Stimulated activated CD8-positive, alpha-beta memory T cell treated with anti-CD3 and anti-CD28 coated beads, Interleukin-12 subunit alpha, Interleukin-12 subunit beta, amount 100 ng/mL, for 24 hours (primary cell): ENCODE results near the gene C3orf20.

Experiments used
- DNase-seq: peaks from one replicate; pipeline ENCODE4 v3.0.0-alpha.2; 2020; ENCODE audit errors: extremely low read depth

Gene C3orf20

DNA sequence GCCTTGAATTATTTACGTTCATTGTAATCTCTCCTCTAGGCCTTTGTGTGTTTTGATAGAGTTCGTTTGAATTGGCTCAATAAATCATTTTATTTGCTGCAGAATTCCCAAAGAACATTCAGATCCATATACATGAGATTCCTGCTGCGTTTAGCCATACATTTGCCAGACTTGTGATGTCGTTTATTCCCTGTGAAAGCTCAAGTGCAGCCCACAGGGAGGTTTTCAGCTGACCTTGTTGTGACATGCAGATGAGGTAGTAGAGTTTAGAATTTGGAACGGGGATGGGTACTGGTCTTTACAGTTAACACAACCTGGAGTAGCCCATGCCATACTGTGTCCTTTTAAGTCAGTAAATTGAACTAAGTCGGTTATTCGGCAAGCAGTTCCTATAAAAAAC is at the start of gene C3orf20:
Gene C3orf20, plus strand, starts transcription at position 301 of the 400 bp plus-strand sequence. CDS start 7,573 bp downstream, outside the sequence.
- no peak for DNase-seq

DNA sequence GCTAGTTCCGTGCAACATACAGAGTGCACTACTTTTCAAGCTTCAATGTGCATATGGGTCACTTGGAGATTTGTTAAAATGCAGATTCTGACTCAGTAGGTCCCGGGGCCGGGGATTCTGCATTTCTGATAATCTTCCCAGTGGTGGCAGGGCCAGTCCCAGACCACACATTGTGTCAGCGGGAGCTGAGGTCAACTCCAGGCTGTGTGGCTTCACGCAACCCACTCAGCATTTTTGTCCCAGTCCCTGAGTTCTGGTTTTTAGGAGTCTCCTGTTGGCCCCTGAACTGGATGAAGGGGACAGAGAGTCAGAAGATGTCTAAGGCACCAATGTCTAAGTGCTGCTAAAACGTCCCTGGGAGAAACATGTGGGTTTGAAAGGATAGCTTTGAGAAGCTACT is 49.5 kb upstream of the C3orf20 start:
- DNase-seq, result no peak

- DNase-seq, result no peak
Measured at GRCh38 chr3:14627815-14628214, 47.1 kb upstream of the C3orf20 start.

- DNase-seq, result no peak
Measured at GRCh38 chr3:14628406-14628805, 46.5 kb upstream of the C3orf20 start.

DNA sequence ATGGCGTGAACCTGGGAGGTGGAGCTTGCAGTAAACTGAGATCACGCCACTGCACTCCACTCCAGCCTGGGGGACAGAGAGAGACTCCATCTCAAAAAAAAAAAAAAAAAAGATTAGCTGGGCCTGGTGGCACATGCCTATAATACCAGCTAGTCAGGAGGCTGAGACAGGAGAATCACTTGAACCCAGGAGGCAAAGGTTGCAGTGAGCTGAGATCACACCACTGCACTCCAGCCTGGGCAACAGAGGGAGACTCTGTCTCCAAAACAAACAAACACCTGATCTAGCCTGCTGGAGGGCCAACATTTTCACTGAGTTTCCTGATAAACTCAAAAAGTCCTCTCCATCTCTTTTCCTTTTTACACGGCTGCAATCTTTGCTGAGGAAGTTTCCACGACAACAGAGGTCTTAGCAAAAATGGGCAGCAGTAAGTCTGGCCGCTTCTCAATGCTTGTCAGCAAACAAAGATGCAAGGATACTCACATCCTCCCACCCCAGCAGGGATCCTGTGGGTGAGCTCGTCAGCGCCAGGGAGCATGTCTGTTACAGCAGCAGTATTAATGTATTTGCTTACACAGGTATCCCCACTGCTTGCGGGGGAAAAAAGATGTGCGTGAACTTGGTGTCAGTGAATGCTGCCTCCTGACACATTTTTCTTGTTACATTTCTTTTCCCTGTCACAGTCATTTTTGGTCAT is 44.4 kb upstream of the C3orf20 start:
- DNase-seq, result no peak

DNA sequence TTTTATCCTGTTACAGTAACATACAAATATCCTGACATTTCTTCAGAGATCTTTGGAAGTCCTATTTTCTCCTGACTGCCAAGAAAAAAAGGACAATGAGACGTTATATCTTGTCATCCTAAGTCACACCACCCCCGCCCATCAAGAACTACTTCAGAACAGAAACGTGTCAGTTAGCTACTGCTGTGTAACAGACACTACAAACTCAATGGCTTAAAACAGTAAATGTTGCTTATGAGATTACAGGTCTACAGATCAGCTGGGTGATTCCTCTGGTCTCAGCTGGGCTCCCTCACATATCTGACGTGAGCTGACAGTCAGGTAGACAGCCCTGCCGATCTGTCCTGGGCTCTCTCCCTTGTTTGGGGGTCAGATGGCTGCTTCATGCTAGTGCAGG is 43.8 kb upstream of the C3orf20 start:
- DNase-seq, result no peak

DNA sequence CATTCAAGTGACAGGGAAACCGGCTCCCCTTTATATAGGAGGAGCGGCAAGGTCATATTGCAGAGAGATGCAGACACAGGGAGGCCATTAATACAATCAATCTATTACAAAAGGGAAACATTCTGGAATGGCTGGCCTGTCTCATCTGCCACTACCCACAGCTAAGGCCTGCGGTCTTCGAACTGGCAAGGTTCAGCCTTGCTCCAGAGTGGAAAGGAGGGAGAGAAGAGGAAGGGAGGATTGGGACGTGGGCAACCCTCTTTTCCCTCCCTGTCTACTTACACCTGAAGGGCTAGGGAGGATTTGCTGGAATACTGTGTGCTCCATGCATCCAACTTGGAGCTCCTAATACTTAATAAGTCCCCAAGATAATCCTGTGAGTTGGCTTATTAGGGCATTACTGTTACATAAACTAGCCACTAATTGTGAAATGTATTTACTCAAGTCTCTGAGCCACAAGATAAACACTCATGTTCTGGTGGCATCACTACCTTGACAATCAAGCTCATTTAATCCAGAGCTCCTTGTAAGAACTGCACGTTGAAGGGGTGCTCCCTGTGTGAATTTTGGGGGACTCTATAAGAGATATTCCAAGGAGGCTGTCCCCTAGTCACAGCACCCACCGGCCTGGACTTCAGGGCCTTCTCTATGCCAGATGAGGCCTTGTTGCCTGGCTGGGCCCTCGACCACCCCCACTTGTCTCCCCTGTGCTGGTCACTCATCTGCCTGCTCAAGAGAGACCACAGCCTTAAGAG is 43.1 kb upstream of the C3orf20 start:
- no peak for DNase-seq

GRCh38 chr3:14632442-14632930 is 42.5 kb upstream of the C3orf20 start:
- no peak for DNase-seq

- DNase-seq, result no peak
Measured at GRCh38 chr3:14633417-14633816, 41.5 kb upstream of the C3orf20 start.

- peak; percentile 9 for DNase-seq
Measured at GRCh38 chr3:14633819-14634424, 41.0 kb upstream of the C3orf20 start.

DNA sequence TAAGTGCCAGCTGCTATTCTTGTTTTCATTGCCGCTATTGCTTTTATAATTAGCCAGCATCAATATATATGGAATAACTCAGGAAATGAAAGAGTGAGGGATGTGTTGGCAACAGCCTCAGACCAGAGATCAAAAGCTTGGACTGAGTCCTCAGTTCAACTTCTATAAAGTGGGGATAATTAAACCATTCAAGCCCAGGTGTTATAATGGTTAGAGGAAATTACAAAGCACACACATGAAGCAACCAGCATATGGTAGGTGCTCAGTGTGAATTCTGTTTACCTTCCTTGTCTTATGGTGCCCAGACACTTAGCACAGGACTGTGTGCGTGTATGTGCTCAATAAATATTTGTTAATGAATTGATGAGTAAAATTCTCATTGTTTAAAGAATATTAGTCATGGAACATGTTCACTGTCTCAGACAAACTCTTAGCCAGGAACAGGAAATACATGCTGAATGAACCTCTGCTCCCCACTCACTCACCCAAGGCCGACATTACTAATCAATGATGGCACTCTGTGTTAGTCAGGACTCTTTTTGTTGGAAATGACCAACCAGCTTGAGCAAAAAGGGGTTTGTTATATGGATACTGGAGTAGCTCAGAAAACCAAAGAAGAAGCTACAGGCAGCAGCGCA is 40.1 kb upstream of the C3orf20 start:
- DNase-seq, result no peak

DNA sequence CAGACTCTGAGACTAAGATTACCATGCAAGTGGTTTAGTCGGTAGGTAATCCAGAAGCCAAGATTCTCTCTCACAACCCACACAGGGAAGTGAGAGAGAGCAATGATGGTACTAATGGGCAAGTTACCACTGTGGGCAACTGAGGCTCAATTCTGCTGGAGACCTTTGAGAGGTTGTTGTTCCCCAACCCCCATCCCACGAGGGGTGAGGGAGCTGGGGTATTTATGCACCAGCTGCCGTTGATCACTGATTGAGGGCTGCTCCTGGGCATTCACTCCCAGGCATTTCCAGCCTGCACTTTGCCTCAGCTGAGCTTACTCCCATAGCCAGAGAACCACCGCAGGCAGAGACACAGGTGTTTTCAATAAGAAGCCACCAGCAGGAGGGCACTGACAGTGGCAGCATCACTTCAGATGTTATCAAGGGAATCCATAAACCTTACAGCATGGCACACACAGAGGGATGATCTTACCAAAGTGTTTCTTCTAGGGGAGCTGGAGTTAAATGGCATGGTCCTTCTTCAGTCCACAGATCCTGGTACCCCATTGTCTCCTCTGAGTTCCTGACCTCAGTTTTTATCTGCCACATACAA is 38.3 kb upstream of the C3orf20 start:
- no peak for DNase-seq

GRCh38 chr3:14640157-14640562 is 34.8 kb upstream of the C3orf20 start:
- DNase-seq, result no peak

- no peak for DNase-seq
Measured at GRCh38 chr3:14640734-14641133, 34.2 kb upstream of the C3orf20 start.

DNA sequence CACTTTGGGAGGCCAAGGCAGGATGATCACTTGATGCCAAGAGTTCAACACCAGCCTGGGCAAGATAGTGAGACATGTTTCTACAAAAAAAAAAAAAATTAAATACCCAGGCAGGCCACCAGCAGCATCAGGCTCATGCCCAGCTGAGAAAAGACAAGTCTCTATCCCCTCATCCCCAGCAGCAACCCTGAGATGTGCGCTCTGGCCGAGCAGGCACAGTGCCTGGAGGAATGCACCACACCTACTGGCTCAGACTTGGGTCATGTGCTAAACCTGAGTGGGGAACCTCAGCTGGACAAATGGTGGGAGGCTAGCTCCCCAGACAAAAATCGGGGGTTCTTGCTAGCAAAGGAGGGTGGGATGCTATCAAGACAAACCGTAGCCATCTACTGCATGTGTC is 33.6 kb upstream of the C3orf20 start:
- no peak for DNase-seq

- no peak for DNase-seq
Measured at GRCh38 chr3:14645453-14645852, 29.5 kb upstream of the C3orf20 start.

DNA sequence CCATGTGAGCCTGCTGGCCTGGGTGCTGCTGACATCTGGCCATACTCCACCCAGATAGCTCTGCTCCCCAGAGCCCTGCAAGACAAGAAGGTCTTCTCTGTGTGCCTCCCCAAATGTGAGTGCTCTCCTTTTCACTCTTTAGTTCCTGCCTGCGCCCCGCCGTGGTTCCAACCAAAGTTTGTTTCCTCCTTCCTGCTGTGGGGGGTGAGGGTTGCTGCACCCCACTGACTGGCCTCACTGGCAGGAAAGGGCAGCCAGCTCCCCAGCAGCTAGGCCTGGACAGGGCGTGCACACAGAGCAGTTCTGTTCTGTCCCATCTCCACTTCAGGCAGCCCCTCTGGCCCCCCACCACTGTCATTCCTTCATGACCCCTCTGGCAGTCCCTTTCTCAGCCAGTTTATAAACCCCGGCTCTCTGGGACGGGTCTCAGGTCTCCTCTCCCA is 28.8 kb upstream of the C3orf20 start:
- DNase-seq, result no peak

DNA sequence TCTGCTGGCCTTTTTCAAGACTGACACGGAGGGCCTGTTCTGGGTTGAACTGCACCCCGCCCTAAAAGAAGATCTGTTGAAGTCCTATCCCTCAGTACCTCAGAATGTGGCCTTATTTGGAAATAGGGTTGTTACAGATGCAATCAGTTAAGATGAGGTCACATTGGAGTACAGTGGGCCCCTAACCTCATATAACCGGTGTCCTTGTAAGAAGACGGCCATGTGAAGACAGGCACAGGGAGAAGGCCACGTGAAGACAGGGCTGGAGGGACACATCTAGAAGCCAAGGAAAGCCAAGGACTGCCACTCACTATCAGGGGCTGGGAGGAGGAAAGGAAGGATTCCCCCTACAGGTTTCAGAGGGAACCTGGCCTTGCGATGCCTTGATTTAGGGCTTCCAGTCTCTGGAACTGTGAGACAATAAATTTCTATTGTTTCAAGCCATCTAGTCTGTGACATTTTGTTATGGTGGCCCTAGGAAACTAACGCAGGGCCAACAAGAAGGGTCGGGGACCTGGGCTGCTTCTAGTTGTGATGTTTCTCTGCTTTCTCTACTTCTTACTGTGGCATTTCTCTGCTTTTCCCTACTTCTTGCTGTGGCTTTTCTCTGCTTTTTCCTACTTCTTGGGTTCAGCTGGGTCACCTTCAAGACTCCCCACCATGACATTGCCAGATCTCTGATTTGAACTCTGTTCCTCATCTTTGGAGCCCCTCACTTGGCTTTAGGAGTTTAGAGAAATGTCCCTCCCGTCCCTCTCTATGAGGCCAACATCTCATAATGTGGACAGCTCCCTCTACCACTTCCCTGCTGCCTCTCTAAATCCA is 28.1 kb upstream of the C3orf20 start:
- DNase-seq, result no peak

- DNase-seq, result no peak
Measured at GRCh38 chr3:14647976-14648955, 26.7 kb upstream of the C3orf20 start.

GRCh38 chr3:14649466-14649865 is 25.5 kb upstream of the C3orf20 start:
- no peak for DNase-seq
